GM12872 (cell line): Measurements from ENCODE around the gene GATA2.

ENCODE experiments used
- TF ChIP-seq, protein P1 (sequence below): IDR thresholded peaks from 3 replicates; pipeline ENCODE4 v1.5.1; 2011; ENCODE audit warnings: low read depth, mild to moderate bottlenecking, low read length, moderate library complexity; ENCODE audit not compliant: insufficient read depth

Gene GATA2

DNA sequence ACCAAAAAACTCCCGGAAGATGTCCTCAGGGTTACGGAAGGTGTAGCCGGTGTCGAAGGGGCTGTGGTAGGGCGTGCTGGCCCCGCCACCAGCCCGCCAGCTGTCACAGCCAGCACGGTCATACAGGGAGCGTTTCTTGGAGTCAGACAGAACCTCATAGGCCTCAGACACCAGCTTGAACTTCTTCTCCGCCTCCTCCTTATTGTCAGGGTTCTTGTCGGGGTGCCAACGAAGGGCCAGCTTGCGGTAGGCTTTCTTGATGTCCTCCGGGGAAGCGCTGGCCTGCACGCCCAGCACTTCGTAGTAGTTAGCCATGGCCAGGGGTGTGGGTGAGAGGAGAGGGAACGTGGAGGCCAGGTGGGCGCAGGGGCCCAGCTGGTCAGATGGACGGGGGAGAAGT lies 30.1 kb downstream of the GATA2 start:
- TF ChIP-seq, protein P1, sequence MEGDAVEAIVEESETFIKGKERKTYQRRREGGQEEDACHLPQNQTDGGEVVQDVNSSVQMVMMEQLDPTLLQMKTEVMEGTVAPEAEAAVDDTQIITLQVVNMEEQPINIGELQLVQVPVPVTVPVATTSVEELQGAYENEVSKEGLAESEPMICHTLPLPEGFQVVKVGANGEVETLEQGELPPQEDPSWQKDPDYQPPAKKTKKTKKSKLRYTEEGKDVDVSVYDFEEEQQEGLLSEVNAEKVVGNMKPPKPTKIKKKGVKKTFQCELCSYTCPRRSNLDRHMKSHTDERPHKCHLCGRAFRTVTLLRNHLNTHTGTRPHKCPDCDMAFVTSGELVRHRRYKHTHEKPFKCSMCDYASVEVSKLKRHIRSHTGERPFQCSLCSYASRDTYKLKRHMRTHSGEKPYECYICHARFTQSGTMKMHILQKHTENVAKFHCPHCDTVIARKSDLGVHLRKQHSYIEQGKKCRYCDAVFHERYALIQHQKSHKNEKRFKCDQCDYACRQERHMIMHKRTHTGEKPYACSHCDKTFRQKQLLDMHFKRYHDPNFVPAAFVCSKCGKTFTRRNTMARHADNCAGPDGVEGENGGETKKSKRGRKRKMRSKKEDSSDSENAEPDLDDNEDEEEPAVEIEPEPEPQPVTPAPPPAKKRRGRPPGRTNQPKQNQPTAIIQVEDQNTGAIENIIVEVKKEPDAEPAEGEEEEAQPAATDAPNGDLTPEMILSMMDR = no peak

DNA sequence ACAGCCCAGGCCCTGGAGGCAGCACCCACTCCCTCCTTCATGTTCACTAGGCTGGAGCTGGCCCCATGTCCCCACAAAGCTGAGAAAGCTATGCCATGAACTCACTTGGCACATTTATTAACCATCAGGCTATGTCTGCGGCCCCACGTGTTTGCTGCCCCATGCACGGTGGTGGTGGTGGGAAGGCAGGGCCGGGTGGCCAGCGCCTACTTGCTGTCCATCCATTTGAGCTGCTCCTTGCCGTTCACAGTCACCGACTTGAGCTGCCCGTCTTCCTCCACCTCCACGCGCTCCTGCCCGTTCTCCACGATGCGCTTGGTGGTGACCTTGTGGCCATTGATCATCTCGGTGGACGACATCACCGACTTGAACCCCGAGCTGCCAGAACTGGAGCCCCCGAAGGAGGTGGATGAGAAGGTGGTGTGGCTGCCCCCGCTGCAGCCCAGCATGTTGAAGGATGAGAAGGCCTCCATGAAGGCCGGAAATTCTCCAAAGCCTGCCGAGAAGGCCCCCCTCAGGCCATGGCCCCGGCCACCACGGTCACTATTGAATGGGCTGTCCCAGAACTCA lies 30.6 kb downstream of the GATA2 start:
- TF ChIP-seq, protein P1 = no peak

DNA sequence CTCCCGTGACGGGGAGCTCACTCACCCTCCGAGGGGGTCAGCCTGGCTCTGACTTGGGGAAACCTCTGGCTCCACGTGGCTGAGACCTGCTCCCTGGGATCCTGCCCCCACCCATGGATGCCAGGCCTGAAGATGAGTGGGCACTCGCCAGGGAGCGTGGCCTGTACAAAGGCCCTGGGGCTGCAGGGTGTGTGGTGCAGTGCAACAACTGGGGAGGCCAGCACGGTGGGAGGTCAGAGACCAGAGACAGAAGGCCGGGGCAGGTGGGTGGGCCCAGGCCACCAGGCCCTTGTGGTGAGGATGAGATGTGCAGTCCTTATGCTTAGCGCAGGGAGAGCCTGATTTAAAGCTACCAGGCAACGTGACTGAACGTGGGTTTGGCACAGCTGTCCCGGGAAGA lies 31.3 kb downstream of the GATA2 start:
- TF ChIP-seq, protein P1 = no peak

DNA sequence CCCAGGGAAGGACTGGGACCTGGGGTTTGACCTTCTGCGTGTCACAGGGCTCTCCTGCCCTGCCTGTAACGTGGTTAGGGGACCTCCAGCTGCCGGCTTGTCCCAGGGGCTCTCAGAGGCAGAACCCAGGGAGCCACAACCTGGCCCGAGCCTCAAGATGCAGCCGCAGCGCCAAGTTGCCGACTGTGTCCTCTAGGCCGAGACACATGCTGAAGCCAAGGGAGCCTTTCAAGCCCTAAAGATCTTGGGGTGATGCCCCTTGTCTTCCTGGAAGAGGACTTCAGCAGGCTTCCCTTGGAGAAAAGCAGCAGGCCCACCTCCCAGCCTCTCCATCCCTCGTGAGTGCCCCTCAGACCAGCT lies 33.6 kb downstream of the GATA2 start:
- TF ChIP-seq, protein P1 = no peak

DNA sequence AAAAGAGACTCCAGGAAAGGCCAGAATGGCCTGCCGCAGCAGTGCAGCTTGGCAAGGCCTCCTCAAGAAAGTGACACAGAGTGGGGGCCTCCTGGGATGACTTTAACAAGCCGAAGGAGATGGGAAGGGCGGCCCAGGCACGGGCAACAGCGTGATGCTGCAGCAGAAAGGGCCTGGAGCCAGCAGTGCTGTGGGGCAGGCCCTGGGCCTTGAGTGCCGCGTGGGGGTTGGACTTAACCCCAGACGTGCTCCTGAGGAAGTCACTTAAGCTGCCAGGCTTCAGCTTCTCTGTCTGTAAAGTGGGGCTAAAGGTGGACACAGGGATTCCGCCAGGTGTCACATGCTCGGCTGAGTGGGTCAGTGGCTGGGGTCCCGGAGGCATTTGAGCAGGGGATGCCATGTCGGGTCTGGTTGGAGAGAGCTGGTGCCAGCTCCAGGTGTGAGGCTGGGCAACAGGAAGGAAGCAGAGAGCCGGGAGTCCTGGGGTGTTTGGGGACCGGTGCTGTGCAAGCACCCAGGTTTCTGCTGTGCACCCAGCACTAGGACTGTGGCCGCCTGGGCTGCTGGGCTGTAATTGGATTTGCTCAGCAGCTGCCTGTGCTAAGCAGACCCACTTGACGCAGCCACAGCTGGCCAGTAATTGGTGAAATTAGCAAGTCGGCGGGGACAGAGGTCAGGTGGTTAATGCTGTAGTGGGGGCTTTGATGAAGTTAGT lies 34.1 kb downstream of the GATA2 start:
- TF ChIP-seq, protein P1 = no peak

DNA sequence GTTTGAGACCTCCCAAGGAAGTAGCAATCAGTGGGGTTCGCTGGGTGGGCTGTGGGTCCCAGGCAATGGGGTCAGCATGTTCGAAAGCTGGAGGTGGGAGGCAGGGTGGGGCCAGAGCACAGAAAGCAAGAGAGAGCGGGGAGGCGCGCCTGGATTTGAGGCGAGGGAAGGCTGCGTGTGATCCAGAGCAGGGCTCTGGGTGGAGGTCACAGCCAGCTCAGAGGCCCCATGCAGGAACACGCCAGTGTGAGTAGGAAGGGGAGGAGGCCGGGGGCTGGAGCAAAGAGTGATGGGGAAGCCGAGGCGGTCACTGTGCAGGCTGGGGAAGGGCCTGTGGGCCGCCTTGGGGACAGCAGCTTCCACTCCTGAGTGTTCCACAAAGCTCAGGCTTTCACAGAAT lies 35.1 kb downstream of the GATA2 start:
- TF ChIP-seq, protein P1 = no peak

DNA sequence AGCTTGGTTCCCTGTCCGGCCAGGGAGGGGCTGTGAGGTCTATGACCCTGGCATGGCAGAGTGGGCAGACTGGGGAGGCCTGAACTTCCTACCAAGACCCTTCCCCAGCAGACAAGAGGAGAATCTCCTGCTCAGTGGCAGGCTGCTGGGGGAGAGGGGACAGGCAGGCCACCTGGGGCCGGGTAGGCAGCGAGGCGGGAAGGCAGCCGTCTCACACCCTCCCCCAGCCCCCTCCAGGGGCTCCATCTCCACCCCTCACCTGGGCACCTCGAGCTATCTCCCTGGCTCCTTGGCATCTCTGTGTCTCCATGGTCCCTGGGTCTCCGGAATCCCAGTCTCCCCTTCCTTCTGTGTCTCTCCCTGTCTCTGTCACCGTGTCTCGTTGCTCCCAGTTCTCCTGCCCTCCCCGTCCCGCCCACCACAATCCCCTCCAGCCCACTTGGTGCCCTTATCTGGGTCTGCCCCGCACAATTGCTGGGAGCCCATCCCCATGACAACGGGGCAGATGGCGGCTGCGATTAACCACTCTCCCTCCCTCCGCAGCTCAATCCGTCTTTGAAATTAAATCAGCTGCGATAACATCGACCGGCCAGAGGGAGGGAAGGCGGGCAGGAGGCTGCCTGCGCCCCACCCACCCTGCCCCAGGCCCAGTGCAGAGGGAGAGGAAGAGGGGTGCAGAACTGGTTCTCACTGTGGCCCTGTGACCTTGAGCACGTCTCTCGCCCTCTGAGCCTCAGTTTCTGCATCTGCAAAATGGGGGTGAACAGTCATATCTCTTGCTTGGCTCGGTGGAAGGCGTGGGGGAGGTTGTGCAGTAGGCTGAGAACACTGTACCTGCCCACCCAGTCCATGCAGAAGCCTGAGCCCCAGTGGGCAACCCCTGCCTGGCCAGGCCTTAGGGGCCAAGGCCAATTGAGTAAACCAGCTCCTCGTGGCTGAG lies 36.0 kb downstream of the GATA2 start:
- TF ChIP-seq, protein P1 = no peak
